Fibroblast of mammary gland (primary cell): Measurements from ENCODE around the gene RAPGEF4.

Experiments
- DNase-seq: peaks from one replicate; pipeline ENCODE4 v3.0.0-alpha.2; 2010; ENCODE audit warnings: low read depth
- H3K4me3 ChIP-seq: 2 replicates; pipeline ENCODE4 v1.5.1; 2011; ENCODE audit warnings: low read depth, mild to moderate bottlenecking, low read length, moderate library complexity; ENCODE audit not compliant: control insufficient read depth
- TF ChIP-seq, protein P1 (sequence below): conservative IDR thresholded peaks from 2 replicates; pipeline ENCODE4 v1.5.1; 2011; ENCODE audit warnings: low read depth, low read length, inconsistent platforms; ENCODE audit not compliant: control insufficient read depth, insufficient read depth

The RAPGEF4 gene

GRCh38 chr2:172702451-172702850 is 33.2 kb upstream of the RAPGEF4 start:
- H3K4me3 ChIP-seq: no peak overlapping the region
- DNase-seq: no peak
- TF ChIP-seq, protein P1, sequence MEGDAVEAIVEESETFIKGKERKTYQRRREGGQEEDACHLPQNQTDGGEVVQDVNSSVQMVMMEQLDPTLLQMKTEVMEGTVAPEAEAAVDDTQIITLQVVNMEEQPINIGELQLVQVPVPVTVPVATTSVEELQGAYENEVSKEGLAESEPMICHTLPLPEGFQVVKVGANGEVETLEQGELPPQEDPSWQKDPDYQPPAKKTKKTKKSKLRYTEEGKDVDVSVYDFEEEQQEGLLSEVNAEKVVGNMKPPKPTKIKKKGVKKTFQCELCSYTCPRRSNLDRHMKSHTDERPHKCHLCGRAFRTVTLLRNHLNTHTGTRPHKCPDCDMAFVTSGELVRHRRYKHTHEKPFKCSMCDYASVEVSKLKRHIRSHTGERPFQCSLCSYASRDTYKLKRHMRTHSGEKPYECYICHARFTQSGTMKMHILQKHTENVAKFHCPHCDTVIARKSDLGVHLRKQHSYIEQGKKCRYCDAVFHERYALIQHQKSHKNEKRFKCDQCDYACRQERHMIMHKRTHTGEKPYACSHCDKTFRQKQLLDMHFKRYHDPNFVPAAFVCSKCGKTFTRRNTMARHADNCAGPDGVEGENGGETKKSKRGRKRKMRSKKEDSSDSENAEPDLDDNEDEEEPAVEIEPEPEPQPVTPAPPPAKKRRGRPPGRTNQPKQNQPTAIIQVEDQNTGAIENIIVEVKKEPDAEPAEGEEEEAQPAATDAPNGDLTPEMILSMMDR: no peak

- H3K4me3 ChIP-seq: no peak overlapping the region
- TF ChIP-seq, protein P1: peak; percentile 60
- DNase-seq: peak; percentile 59
These were observed 31.3 kb upstream of the RAPGEF4 start for GRCh38 chr2:172704072-172704936.

- no peak for DNase-seq
- TF ChIP-seq, protein P1: no peak
- H3K4me3 ChIP-seq: no peak overlapping the region
These were observed 30.3 kb upstream of the RAPGEF4 start for GRCh38 chr2:172705352-172705751.

GRCh38 chr2:172708247-172708646 is 27.4 kb upstream of the RAPGEF4 start:
- TF ChIP-seq, protein P1: no peak
- H3K4me3 ChIP-seq: no peak overlapping the region
- no peak for DNase-seq

DNA sequence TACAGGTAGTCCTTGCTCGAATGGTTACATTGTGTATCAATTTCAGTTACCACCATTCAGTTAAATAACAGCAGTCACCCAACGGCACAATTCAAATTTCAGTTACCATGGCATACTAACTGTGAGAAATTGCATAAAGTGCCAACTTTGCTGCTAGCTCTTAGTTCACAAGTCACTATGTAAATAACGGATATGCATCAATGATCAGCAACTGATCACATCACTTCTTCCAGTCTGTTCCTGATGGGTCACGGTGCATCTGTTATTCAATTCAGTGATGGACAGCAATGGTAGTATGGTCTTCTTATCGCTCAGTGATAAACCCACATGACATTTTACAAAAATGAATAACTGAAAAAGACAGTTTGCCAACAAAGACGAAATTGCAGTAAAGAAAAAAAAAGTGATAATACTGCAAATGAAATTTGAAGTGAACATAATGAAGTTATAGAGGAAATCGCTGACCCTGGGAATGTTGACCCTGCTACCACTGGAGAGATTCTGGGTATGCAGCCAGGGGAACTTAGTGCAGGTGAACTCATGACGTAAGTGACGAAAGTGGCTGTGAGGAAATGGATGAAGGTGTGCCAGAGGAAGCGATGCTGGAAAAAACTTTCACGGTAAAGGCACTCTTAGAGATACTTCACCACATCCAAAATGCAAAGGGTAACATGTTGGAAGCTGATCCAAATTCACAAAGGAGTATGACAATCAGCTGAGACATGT is 25.9 kb upstream of the RAPGEF4 start:
- TF ChIP-seq, protein P1: no peak
- H3K4me3 ChIP-seq: no peak overlapping the region
- DNase-seq: no peak

GRCh38 chr2:172710584-172711047 is 25.0 kb upstream of the RAPGEF4 start:
- DNase-seq: peak; percentile 87
- TF ChIP-seq, protein P1: peak; percentile 68
- no peak overlapping the region for H3K4me3 ChIP-seq
